ENCODE measurements around the gene GLIS2. TPM values are rescaled to one million over a fixed set of nuclear protein-coding genes. Genes with fewer than 3 reads are reported as not detected.

GLIS2 gene
- 6.2 TPM for polyA plus RNA-seq (2013, experiment 1 of 2)
- polyA plus RNA-seq (2013, experiment 2 of 2): 6.5 TPM

DNA sequence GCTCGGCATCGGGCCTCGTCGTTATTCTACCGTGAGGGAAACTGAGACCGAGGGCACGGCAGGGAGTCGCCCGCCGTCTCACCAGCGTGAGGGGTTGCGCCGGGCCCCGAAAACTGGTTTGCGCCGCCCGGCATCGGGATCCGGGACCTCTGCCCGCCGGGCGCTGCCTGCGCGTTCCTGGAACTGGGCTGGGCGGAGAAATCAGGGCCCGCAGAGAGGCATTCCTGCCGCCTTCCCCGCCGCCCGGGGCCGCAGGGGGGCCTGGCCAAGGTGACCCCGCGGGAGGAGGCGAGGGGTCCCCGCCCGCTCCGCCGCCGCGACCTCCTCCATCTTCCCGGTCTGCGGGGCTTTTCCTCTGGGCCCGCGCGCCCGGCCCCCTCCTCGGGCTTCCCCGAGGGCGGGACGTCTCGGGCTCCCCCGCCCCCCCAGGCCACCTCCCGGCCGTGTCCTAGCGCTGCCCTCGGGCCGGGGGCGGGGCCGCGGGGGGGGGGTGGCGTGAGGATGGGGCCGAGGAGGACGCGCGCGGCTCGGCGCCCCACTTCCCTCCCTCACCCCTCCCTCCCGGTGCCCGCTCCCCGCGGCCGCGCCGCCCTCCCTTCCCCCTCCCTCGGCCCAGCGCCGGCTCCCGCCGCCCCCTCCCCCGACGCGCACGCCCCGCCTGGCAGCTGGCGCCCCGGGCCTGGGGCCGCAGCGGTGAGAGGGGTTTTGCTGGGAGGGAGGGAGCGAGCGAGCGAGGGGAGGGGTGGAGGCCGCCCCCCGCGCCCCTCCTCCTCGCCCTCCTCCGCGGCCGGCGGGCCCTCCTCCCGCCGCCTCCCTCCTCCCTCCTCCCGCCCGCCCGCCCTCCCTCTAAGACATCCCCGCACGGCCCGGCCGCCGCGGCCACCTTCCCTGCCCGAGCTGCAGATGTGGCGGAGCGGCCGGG, at the start of gene GLIS2:
Gene GLIS2, plus strand, starts transcription at position 882 of the 922 bp plus-strand sequence. CDS start 16,214 bp downstream, outside the sequence.
- no peak within 1 kb of the TSS for H4K8ac ChIP-seq (ENCODE audit: low read depth, low read length)
- no peak within 1 kb of the TSS for H3K23ac ChIP-seq (ENCODE audit: low read length)
- peak within 1 kb of the TSS; percentile 70 for H3K9ac ChIP-seq (ENCODE audit: low read length)
- H3K27ac ChIP-seq (ENCODE audit: low read depth, low read length): peak within 1 kb of the TSS; percentile 67
- peaks cover 8% of the 10 kb centered on the region for H3K79me1 ChIP-seq (ENCODE audit: low read length)
- peak; percentile 91 for DNase-seq
- H3K56ac ChIP-seq (ENCODE audit: low read length): peak within 1 kb of the TSS; percentile 84
- no peak within 1 kb of the TSS for H4K5ac ChIP-seq (ENCODE audit: low read length)
- H3K4me3 ChIP-seq (ENCODE audit: low read length): peak within 1 kb of the TSS; percentile 23
- peak within 1 kb of the TSS; percentile 87 for H3K4me2 ChIP-seq (ENCODE audit: low read length)
- no peaks in the 10 kb centered on the region for H3K36me3 ChIP-seq (ENCODE audit: control insufficient read depth, insufficient read depth, low read length)
- H3K4ac ChIP-seq (ENCODE audit: low read depth, low read length): peak within 1 kb of the TSS; percentile 77
- H3K27me3 ChIP-seq (ENCODE audit: insufficient read depth, low read length, poor library complexity): no peaks in the 10 kb centered on the region
- no peak within 1 kb of the TSS for H2BK120ac ChIP-seq (ENCODE audit: low read depth, low read length)
- H2BK15ac ChIP-seq (replicated peaks; ENCODE audit: low read depth): peak within 1 kb of the TSS; percentile 14
- H3K18ac ChIP-seq (ENCODE audit: low read length): peak within 1 kb of the TSS; percentile 96
- H2AK5ac ChIP-seq (ENCODE audit: low read length): no peak within 1 kb of the TSS
- no CpG with 5 or more reads among the region's 115 CpGs for WGBS (ENCODE audit: extremely low coverage, insufficient coverage, low lambda C conversion rate)
- H3K79me2 ChIP-seq (ENCODE audit: control insufficient read depth, insufficient read depth, low read length): peaks cover 19% of the 10 kb centered on the region
- peaks cover 2% of the 10 kb centered on the region for H3K4me1 ChIP-seq (ENCODE audit: control insufficient read depth, low read depth, low read length)
- H2BK5ac ChIP-seq (ENCODE audit: low read length): no peak within 1 kb of the TSS

DNA sequence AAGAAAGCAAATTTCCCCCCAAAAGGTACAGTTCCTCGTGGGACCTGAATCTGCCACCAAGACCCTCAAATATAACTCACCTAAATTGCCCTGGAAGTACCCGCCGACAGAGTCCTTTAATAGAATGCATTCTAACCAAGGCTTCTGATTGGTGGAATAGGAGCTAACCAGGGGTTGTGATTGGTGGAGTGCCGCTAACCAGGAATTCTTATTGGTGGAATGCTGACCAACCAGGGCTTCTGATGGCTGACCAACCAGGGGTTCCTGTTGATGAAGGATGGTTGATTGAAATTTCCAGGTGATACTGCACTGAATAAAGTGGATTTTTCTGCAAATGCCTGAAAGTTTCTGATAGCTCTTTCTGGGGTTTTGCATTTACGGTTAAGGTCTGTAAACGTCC, 49.5 kb upstream of the GLIS2 start:
- no peak overlapping the region for H3K4me2 ChIP-seq (ENCODE audit: low read length)
- WGBS (ENCODE audit: extremely low coverage, insufficient coverage, low lambda C conversion rate): no CpG with 5 or more reads among the region's 6 CpGs
- peaks cover 4% of the 10 kb centered on the region for H3K4me1 ChIP-seq (ENCODE audit: control insufficient read depth, low read depth, low read length)
- no peak overlapping the region for H3K4me3 ChIP-seq (ENCODE audit: low read length)
- DNase-seq: peak; percentile 74
- peaks cover 32% of the 10 kb centered on the region for H3K79me1 ChIP-seq (ENCODE audit: low read length)
- H3K27ac ChIP-seq (ENCODE audit: low read depth, low read length): no peak overlapping the region
- no peak overlapping the region for H3K9ac ChIP-seq (ENCODE audit: low read length)
- H4K5ac ChIP-seq (ENCODE audit: low read length): no peak overlapping the region
- H2AK5ac ChIP-seq (ENCODE audit: low read length): no peak overlapping the region
- H3K79me2 ChIP-seq (ENCODE audit: control insufficient read depth, insufficient read depth, low read length): peaks cover 70% of the 10 kb centered on the region
- H3K4ac ChIP-seq (ENCODE audit: low read depth, low read length): no peak overlapping the region
- H3K56ac ChIP-seq (ENCODE audit: low read length): no peak overlapping the region
- H3K36me3 ChIP-seq (ENCODE audit: control insufficient read depth, insufficient read depth, low read length): peaks cover 3% of the 10 kb centered on the region
- H3K27me3 ChIP-seq (ENCODE audit: insufficient read depth, low read length, poor library complexity): no peaks in the 10 kb centered on the region
- H2BK5ac ChIP-seq (ENCODE audit: low read length): no peak overlapping the region
- H3K23ac ChIP-seq (ENCODE audit: low read length): no peak overlapping the region
- no peak overlapping the region for H2BK15ac ChIP-seq (replicated peaks; ENCODE audit: low read depth)
- no peak overlapping the region for H2BK120ac ChIP-seq (ENCODE audit: low read depth, low read length)
- H3K18ac ChIP-seq (ENCODE audit: low read length): no peak overlapping the region
- no peak overlapping the region for H4K8ac ChIP-seq (ENCODE audit: low read depth, low read length)

DNA sequence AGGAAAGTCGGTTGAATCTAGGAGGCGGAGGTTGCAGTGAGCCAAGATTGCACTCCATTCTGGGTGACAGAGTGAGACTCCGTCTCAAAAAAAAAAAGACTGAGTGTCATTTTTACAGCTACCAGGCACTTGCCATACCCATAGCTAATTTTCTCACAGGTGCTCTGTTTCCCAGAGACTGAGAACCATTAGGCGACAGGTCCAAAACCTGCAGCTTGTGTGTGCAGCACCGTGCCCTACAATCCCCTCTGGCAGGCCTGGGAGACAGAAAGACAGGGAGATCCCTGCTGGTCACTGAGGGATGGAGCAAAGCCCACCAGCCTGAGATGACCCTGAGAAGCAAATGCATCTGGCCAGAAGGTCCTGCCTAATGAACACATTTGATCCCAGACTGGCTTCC, 45.8 kb upstream of the GLIS2 start:
- WGBS (ENCODE audit: extremely low coverage, insufficient coverage, low lambda C conversion rate): no CpG with 5 or more reads among the region's 5 CpGs
- Histone ChIP-seq H3K9ac (ENCODE audit: low read length) (peak overlapping the region; percentile 86), H3K4me2 (ENCODE audit: low read length) (no peak overlapping the region), H3K23ac (ENCODE audit: low read length) (no peak overlapping the region), H2AK5ac (ENCODE audit: low read length) (no peak overlapping the region), H3K4ac (ENCODE audit: low read depth, low read length) (no peak overlapping the region), H3K18ac (ENCODE audit: low read length) (no peak overlapping the region), H3K79me1 (ENCODE audit: low read length) (peaks cover 18% of the 10 kb centered on the region), H3K27ac (ENCODE audit: low read depth, low read length) (no peak overlapping the region), H3K36me3 (ENCODE audit: control insufficient read depth, insufficient read depth, low read length) (no peaks in the 10 kb centered on the region), H2BK5ac (ENCODE audit: low read length) (no peak overlapping the region), H3K79me2 (ENCODE audit: control insufficient read depth, insufficient read depth, low read length) (peaks cover 56% of the 10 kb centered on the region), H3K4me3 (ENCODE audit: low read length) (no peak overlapping the region), H4K8ac (ENCODE audit: low read depth, low read length) (no peak overlapping the region), H3K56ac (ENCODE audit: low read length) (peak overlapping the region; percentile 79), H2BK15ac (replicated peaks; ENCODE audit: low read depth) (no peak overlapping the region), H2BK120ac (ENCODE audit: low read depth, low read length) (no peak overlapping the region), H3K4me1 (ENCODE audit: control insufficient read depth, low read depth, low read length) (peaks cover 2% of the 10 kb centered on the region), H3K27me3 (ENCODE audit: insufficient read depth, low read length, poor library complexity) (no peaks in the 10 kb centered on the region), H4K5ac (ENCODE audit: low read length) (no peak overlapping the region)
- no peak for DNase-seq

DNA sequence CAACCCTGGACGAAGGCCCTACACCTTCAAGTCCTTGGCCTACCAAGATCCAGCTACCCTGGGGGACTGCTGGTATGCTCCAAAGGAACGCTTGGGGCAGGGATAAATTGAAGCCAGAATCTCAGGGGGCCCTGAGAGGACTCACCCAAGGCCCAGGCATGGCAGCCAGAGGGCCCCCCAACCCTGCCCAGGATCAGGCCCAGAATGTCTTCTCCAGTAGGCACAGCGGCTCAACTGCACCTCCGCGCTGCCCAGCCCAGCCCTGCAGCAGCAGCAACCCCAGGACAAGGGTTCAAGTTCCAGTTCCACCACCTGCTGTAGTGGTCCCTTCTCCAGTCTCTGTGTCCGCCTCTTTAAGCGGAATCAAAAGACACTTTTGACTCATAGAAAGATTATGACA, 45.3 kb upstream of the GLIS2 start:
- Histone ChIP-seq H3K27ac (ENCODE audit: low read depth, low read length) (no peak overlapping the region), H3K4me3 (ENCODE audit: low read length) (no peak overlapping the region), H3K56ac (ENCODE audit: low read length) (peak overlapping the region; percentile 79), H3K23ac (ENCODE audit: low read length) (no peak overlapping the region), H4K5ac (ENCODE audit: low read length) (no peak overlapping the region), H3K79me1 (ENCODE audit: low read length) (peaks cover 18% of the 10 kb centered on the region), H4K8ac (ENCODE audit: low read depth, low read length) (no peak overlapping the region), H3K4ac (ENCODE audit: low read depth, low read length) (no peak overlapping the region), H3K4me1 (ENCODE audit: control insufficient read depth, low read depth, low read length) (peaks cover 2% of the 10 kb centered on the region), H2BK120ac (ENCODE audit: low read depth, low read length) (no peak overlapping the region), H3K79me2 (ENCODE audit: control insufficient read depth, insufficient read depth, low read length) (peaks cover 53% of the 10 kb centered on the region), H2AK5ac (ENCODE audit: low read length) (peak overlapping the region; percentile 88), H2BK5ac (ENCODE audit: low read length) (no peak overlapping the region), H3K18ac (ENCODE audit: low read length) (no peak overlapping the region), H2BK15ac (replicated peaks; ENCODE audit: low read depth) (no peak overlapping the region), H3K27me3 (ENCODE audit: insufficient read depth, low read length, poor library complexity) (no peaks in the 10 kb centered on the region), H3K36me3 (ENCODE audit: control insufficient read depth, insufficient read depth, low read length) (no peaks in the 10 kb centered on the region), H3K9ac (ENCODE audit: low read length) (peak overlapping the region; percentile 86), H3K4me2 (ENCODE audit: low read length) (peak overlapping the region; percentile 97)
- DNase-seq: no peak
- WGBS (ENCODE audit: extremely low coverage, insufficient coverage, low lambda C conversion rate): no CpG with 5 or more reads among the region's 7 CpGs

DNA sequence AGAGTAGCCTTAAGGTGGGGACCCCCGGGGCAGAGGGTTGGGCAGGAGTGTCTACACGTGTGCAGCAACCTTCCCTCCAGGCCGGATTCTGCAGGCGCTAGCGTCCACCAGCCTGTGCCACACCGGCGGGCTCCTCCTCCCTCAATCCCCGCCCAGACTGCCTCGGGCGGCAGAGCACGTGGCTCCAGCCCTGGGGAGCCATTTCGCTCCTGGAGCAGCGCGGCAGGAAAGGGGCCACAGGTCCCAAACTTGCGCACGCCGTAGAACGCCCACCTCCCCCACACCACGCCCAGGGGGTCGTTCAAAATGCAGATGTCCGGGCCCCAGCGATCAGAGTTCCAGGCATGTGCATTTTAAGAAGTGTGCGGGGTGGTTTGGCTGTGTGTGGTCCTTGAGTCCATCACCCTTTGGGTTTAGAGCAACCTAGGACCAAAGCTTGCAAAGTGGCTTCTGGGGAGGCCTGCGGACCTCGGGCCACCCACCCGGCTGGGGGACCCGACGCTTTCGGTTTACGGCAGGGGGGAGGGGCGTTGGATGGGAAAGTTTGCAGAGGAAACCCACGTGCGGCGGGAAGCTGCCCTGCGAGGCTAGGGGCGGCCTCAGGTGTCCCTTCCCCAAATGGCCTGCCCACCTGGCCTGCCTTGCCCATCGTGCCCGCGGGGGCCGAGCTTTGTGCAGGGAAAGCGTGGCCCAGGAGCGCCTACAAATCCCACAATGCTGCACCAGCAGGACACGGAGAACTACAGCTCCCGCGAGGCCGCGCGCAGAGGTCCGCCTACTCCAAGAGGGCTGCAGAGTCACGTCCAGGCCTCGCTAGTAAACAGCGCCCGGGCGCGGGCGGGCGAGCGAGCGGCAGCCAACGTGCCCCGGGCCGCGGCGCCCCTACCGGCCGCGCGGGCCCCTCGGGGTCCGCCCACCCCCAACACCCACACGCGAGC, 44.4 kb upstream of the GLIS2 start:
- H3K18ac ChIP-seq (ENCODE audit: low read length): peak overlapping the region; percentile 99
- peak overlapping the region; percentile 96 for H2BK5ac ChIP-seq (ENCODE audit: low read length)
- peak overlapping the region; percentile 79 for H3K56ac ChIP-seq (ENCODE audit: low read length)
- H4K8ac ChIP-seq (ENCODE audit: low read depth, low read length): no peak overlapping the region
- H3K4ac ChIP-seq (ENCODE audit: low read depth, low read length): peak overlapping the region; percentile 99
- no peak overlapping the region for H4K5ac ChIP-seq (ENCODE audit: low read length)
- H3K9ac ChIP-seq (ENCODE audit: low read length): peak overlapping the region; percentile 86
- H3K23ac ChIP-seq (ENCODE audit: low read length): peak overlapping the region; percentile 66
- DNase-seq: peak; percentile 98
- H3K27ac ChIP-seq (ENCODE audit: low read depth, low read length): peak overlapping the region; percentile 98
- peak overlapping the region; percentile 90 for H2AK5ac ChIP-seq (ENCODE audit: low read length)
- H2BK15ac ChIP-seq (replicated peaks; ENCODE audit: low read depth): no peak overlapping the region
- H3K27me3 ChIP-seq (ENCODE audit: insufficient read depth, low read length, poor library complexity): no peaks in the 10 kb centered on the region
- no peaks in the 10 kb centered on the region for H3K36me3 ChIP-seq (ENCODE audit: control insufficient read depth, insufficient read depth, low read length)
- H3K79me2 ChIP-seq (ENCODE audit: control insufficient read depth, insufficient read depth, low read length): peaks cover 45% of the 10 kb centered on the region
- no CpG with 5 or more reads among the region's 72 CpGs for WGBS (ENCODE audit: extremely low coverage, insufficient coverage, low lambda C conversion rate)
- peaks cover 2% of the 10 kb centered on the region for H3K4me1 ChIP-seq (ENCODE audit: control insufficient read depth, low read depth, low read length)
- peak overlapping the region; percentile 95 for H3K4me3 ChIP-seq (ENCODE audit: low read length)
- peak overlapping the region; percentile 62 for H2BK120ac ChIP-seq (ENCODE audit: low read depth, low read length)
- H3K4me2 ChIP-seq (ENCODE audit: low read length): peak overlapping the region; percentile 97
- peaks cover 15% of the 10 kb centered on the region for H3K79me1 ChIP-seq (ENCODE audit: low read length)

All from mesendoderm (in vitro differentiated cells).